ENCODE results near the gene KCND3.

Gene KCND3

DNA sequence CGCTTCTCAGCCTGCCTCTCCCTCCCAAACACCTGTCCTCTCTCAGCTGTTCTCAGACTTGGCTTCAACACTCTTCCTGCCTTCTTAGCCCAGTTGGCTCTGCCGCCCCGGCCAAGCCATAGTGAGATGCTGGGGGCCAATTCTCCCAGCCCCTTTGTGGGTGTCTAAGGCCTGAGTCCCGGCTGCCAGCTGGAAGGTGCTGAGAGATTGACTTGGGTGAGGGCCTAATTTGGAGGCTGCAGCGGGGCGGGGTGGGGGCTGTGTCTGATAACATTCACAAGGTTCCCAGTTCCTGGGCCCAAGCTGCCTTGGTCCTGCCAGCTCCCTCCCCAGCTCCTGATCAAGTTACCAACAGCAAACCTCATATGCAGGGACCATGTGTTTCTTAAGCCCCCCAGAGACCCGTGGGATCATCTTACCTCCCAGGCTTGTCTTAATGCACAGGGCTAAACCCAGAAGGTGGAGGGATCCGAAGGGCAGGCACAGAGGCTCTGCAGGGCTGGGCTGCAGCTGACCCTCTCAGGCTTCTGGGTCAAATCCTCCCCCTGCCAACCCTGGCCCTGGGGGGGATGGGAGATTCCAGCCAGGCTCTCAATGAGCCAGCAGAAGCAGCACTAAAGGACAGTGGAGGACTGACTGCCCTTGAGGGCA, 260.1 kb downstream of the KCND3 start:
- DNase-seq (ENCODE audit: low read depth): no peak
- no peak overlapping the region for H3K4me3 ChIP-seq (ENCODE audit: low read depth, low read length)
- TF ChIP-seq, protein P1, sequence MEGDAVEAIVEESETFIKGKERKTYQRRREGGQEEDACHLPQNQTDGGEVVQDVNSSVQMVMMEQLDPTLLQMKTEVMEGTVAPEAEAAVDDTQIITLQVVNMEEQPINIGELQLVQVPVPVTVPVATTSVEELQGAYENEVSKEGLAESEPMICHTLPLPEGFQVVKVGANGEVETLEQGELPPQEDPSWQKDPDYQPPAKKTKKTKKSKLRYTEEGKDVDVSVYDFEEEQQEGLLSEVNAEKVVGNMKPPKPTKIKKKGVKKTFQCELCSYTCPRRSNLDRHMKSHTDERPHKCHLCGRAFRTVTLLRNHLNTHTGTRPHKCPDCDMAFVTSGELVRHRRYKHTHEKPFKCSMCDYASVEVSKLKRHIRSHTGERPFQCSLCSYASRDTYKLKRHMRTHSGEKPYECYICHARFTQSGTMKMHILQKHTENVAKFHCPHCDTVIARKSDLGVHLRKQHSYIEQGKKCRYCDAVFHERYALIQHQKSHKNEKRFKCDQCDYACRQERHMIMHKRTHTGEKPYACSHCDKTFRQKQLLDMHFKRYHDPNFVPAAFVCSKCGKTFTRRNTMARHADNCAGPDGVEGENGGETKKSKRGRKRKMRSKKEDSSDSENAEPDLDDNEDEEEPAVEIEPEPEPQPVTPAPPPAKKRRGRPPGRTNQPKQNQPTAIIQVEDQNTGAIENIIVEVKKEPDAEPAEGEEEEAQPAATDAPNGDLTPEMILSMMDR (IDR thresholded peaks at IDR 0.05; ENCODE audit: low read depth, low read length): no peak
- TF ChIP-seq POLR2A (IDR thresholded peaks at IDR 0.05; ENCODE audit: extremely low read depth, insufficient read length): no peak
- no peak for TF ChIP-seq MYC (IDR thresholded peaks at IDR 0.05; ENCODE audit: low read depth, low read length)
- TF ChIP-seq MAX (IDR thresholded peaks at IDR 0.05; ENCODE audit: low read depth, low read length): no peak

DNA sequence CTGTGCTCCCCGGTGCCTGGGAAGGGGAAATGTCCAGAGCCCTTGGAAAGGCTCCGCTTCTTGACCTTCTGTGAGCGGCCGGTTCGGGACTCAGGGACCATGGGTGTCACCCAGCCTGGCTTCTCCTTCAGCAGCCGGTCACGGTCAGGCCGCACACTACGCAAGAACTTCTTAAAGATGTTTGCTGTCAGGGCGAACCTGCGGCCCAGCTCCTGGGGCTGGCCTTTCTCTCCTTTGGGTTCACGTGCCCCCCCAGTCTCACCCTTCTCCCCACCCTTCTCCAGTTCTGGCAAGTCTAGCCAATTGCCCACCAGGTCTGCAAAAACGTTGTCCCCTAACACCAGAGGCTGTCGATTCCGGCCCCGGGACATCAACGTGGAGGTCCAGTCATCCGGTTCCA, 262.4 kb downstream of the KCND3 start:
- TF ChIP-seq, protein P1 (IDR thresholded peaks at IDR 0.05; ENCODE audit: low read depth, low read length): no peak
- TF ChIP-seq MYC (IDR thresholded peaks at IDR 0.05; ENCODE audit: low read depth, low read length) (no peak), POLR2A (IDR thresholded peaks at IDR 0.05; ENCODE audit: extremely low read depth, insufficient read length) (no peak), MAX (IDR thresholded peaks at IDR 0.05; ENCODE audit: low read depth, low read length) (no peak)
- DNase-seq (ENCODE audit: low read depth): no peak
- no peak overlapping the region for H3K4me3 ChIP-seq (ENCODE audit: low read depth, low read length)

- no peak overlapping the region for H3K4me3 ChIP-seq (ENCODE audit: low read depth, low read length)
- DNase-seq (ENCODE audit: low read depth): no peak
- TF ChIP-seq MAX (IDR thresholded peaks at IDR 0.05; ENCODE audit: low read depth, low read length): no peak
- no peak for TF ChIP-seq POLR2A (IDR thresholded peaks at IDR 0.05; ENCODE audit: extremely low read depth, insufficient read length)
- TF ChIP-seq MYC (IDR thresholded peaks at IDR 0.05; ENCODE audit: low read depth, low read length): no peak
- TF ChIP-seq, protein P1 (IDR thresholded peaks at IDR 0.05; ENCODE audit: low read depth, low read length): no peak
Observed at GRCh38 chr1:111725192-111725591, 264.3 kb downstream of the KCND3 start.

GRCh38 chr1:111723871-111724270, 265.6 kb downstream of the KCND3 start:
- H3K4me3 ChIP-seq (ENCODE audit: low read depth, low read length): no peak overlapping the region
- TF ChIP-seq MYC (IDR thresholded peaks at IDR 0.05; ENCODE audit: low read depth, low read length): no peak
- TF ChIP-seq, protein P1 (IDR thresholded peaks at IDR 0.05; ENCODE audit: low read depth, low read length): no peak
- no peak for DNase-seq (ENCODE audit: low read depth)

GRCh38 chr1:111723091-111723806, 266.2 kb downstream of the KCND3 start:
- TF ChIP-seq MAX (IDR thresholded peaks at IDR 0.05; ENCODE audit: low read depth, low read length) (no peak), MYC (IDR thresholded peaks at IDR 0.05; ENCODE audit: low read depth, low read length) (no peak), POLR2A (IDR thresholded peaks at IDR 0.05; ENCODE audit: extremely low read depth, insufficient read length) (no peak)
- TF ChIP-seq, protein P1 (IDR thresholded peaks at IDR 0.05; ENCODE audit: low read depth, low read length): no peak
- DNase-seq (ENCODE audit: low read depth): no peak
- H3K4me3 ChIP-seq (ENCODE audit: low read depth, low read length): no peak overlapping the region

Data from NB4 (cell line).